ENCODE results near the gene ECPAS. TPM values are rescaled to one million over a fixed set of nuclear protein-coding genes. Genes with fewer than 3 reads are reported as not detected.

ECPAS gene
- total and polyA plus RNA-seq, 4 donors, result 17.4 to 93.2 (median 47.2) TPM

DNA sequence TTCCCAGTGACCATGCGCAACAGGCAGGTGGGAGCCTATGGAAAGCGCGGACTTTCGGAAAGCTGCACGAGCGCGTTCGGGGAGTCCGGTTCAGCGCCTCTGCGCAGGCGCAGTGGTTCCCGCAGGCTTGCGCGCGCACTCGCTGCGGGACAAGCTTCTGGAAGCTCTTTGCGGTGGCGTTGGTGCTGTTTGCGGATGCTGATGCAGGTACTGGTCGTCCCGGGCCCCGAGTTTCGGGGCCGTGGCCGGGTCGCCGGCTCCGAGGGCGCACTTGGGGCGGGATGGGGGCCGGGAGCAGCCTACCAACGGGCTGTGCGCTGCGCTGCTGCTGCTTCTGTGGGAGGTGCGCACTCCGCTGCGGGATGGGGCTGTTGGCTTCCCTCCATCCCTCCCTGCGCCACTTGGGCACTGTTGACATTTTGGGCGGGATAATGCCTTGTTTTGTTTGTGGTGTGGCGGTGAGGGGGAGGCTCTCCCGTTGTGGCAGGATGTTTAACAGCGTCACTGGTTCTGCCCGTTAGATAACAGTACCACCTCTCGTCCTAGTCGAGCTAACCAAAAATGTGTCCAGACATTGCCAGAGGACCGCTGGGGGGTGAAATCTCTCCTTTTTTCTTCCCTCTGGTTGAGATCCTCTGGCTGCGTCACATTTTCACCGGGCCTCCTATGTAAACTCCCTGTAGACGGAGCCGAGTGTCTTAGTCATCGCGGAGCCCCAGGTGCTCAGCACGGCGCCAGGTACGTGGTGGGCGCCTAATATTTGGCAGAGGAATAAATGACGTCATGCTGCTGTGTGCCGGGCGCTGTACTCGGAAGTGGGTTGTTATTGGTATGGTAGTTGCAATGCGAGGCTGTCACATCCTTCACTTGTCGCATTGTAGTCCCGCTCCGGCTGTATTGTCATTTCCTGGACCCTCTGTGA is 41.1 kb upstream of the ECPAS start, which contains the start of gene ZNF483:
ZNF483 (plus strand) TSS at position 124 of the 922 bp plus-strand sequence. CDS start 2,217 bp downstream, outside the sequence.
- H3K9ac ChIP-seq (ENCODE audit: insufficient read depth in 1 of 2, low read length in 2 of 2), result peak within 1 kb of the TSS; percentile 87 to 89
- H3K9me3 ChIP-seq (ENCODE audit: control insufficient read depth in 4 of 4, insufficient read depth in 3 of 4, low read length in 3 of 4), result no peaks in the 10 kb centered on the region
- peak within 1 kb of the TSS; percentile 79 for H3K4me3 ChIP-seq
- H3K27ac ChIP-seq (ENCODE audit: low read depth in 1 of 2, low read length in 1 of 2), result peak within 1 kb of the TSS in 1 of 2 donors; percentile 24
- H3K27me3 ChIP-seq (ENCODE audit: control insufficient read depth in 3 of 3, insufficient read depth in 3 of 3, low read length in 2 of 3), result no peaks in the 10 kb centered on the region
- H3K36me3 ChIP-seq (ENCODE audit: control insufficient read depth in 4 of 4, insufficient read depth in 4 of 4, low read length in 4 of 4), result peaks cover 0 to 1% (median 0%) of the 10 kb centered on the region in 4 donors
- ATAC-seq (ENCODE audit: insufficient read depth, low FRiP score) (peak; percentile 64), DNase-seq (peak; percentile 84 to 90 (median 87))
- TF ChIP-seq, protein P1, sequence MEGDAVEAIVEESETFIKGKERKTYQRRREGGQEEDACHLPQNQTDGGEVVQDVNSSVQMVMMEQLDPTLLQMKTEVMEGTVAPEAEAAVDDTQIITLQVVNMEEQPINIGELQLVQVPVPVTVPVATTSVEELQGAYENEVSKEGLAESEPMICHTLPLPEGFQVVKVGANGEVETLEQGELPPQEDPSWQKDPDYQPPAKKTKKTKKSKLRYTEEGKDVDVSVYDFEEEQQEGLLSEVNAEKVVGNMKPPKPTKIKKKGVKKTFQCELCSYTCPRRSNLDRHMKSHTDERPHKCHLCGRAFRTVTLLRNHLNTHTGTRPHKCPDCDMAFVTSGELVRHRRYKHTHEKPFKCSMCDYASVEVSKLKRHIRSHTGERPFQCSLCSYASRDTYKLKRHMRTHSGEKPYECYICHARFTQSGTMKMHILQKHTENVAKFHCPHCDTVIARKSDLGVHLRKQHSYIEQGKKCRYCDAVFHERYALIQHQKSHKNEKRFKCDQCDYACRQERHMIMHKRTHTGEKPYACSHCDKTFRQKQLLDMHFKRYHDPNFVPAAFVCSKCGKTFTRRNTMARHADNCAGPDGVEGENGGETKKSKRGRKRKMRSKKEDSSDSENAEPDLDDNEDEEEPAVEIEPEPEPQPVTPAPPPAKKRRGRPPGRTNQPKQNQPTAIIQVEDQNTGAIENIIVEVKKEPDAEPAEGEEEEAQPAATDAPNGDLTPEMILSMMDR (IDR thresholded peaks at IDR 0.05; ENCODE audit: control extremely low read depth, extremely low read depth), result no peak
- WGBS, 2 donors, result 1% methylated on average over 63 to 66 of the region's 66 CpGs
- peaks cover 0 to 7% (median 4%) of the 10 kb centered on the region in 5 donors for H3K4me1 ChIP-seq (ENCODE audit: control insufficient read depth in 5 of 5, insufficient read depth in 5 of 5, low read length in 5 of 5)

DNA sequence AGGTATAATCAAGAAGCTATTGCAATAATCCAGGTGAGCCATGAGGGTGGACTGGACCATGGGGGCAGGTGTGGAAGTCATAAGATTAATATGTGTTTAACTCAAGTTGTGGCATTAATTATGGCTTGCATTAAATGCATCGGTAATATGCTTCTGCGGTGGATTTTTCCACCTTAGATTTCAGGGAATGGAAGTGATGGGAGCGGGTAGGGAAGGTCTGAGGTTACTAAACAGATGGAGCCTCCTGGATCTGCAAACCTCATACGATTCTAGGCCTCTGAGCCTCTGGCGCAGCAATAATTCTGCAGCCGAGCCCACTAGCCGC is 40.5 kb upstream of the ECPAS start:
- Histone ChIP-seq H3K27me3 (ENCODE audit: control insufficient read depth in 3 of 3, insufficient read depth in 3 of 3, low read length in 2 of 3) (no peaks in the 10 kb centered on the region), H3K4me1 (ENCODE audit: control insufficient read depth in 5 of 5, insufficient read depth in 5 of 5, low read length in 5 of 5) (peaks cover 0 to 7% (median 4%) of the 10 kb centered on the region in 5 donors), H3K9ac (ENCODE audit: insufficient read depth in 1 of 2, low read length in 2 of 2) (no peak overlapping the region), H3K4me3 (peak overlapping the region; percentile 79), H3K27ac (ENCODE audit: low read depth in 1 of 2, low read length in 1 of 2) (no peak overlapping the region), H3K36me3 (ENCODE audit: control insufficient read depth in 4 of 4, insufficient read depth in 4 of 4, low read length in 4 of 4) (peaks cover 0 to 1% (median 0%) of the 10 kb centered on the region in 4 donors), H3K9me3 (ENCODE audit: control insufficient read depth in 4 of 4, insufficient read depth in 3 of 4, low read length in 3 of 4) (no peaks in the 10 kb centered on the region)
- WGBS, 2 donors, result 36 to 37% methylated on average over 7 of the region's 7 CpGs
- ATAC-seq (ENCODE audit: insufficient read depth, low FRiP score), result no peak
- TF ChIP-seq, protein P1 (IDR thresholded peaks at IDR 0.05; ENCODE audit: control extremely low read depth, extremely low read depth), result no peak
- no peak for DNase-seq

- DNase-seq (no peak), ATAC-seq (ENCODE audit: insufficient read depth, low FRiP score) (no peak)
- no peaks in the 10 kb centered on the region for H3K27me3 ChIP-seq (ENCODE audit: control insufficient read depth in 3 of 3, insufficient read depth in 3 of 3, low read length in 2 of 3)
- TF ChIP-seq, protein P1 (IDR thresholded peaks at IDR 0.05; ENCODE audit: control extremely low read depth, extremely low read depth), result no peak
- H3K4me1 ChIP-seq (ENCODE audit: control insufficient read depth in 5 of 5, insufficient read depth in 5 of 5, low read length in 5 of 5), result no peaks in the 10 kb centered on the region
- no peaks in the 10 kb centered on the region for H3K36me3 ChIP-seq (ENCODE audit: control insufficient read depth in 4 of 4, insufficient read depth in 4 of 4, low read length in 4 of 4)
- H3K4me3 ChIP-seq, result no peak overlapping the region
- WGBS, 2 donors, result 80 to 86% methylated on average over 2 of the region's 2 CpGs
- H3K9me3 ChIP-seq (ENCODE audit: control insufficient read depth in 4 of 4, insufficient read depth in 3 of 4, low read length in 3 of 4), result no peaks in the 10 kb centered on the region
- H3K9ac ChIP-seq (ENCODE audit: insufficient read depth in 1 of 2, low read length in 2 of 2), result no peak overlapping the region
- H3K27ac ChIP-seq (ENCODE audit: low read depth in 1 of 2, low read length in 1 of 2), result no peak overlapping the region
These were observed 31.9 kb upstream of the ECPAS start for GRCh38 chr9:111516061-111516465.
